Measurements from ENCODE around the gene TM9SF1. TPM values are rescaled to one million over a fixed set of nuclear protein-coding genes. Genes with fewer than 3 reads are reported as not detected.

Gene TM9SF1
- total and polyA plus RNA-seq, 7 donors: 7.9 to 37.2 (median 33.5) TPM

- Histone ChIP-seq H3K4me1 (peaks cover 0 to 32% (median 30%) of the 10 kb centered on the region in 4 donors), H3K27ac (peak within 1 kb of the TSS; percentile 82 to 93 (median 89)), H3K4me3 (peak within 1 kb of the TSS; percentile 68 to 91 (median 88)), H3K9me3 (no peaks in the 10 kb centered on the region), H3K27me3 (no peaks in the 10 kb centered on the region), H3K36me3 (peaks cover 7 to 41% (median 14%) of the 10 kb centered on the region in 4 donors)
- intact Hi-C loops (cut with DNase I): loop anchor here (5.0 kb wide), 1 partner anchor 85 kb away; the partner anchor contains the start of genes PSME2 and RNF31
- 0% methylated on average over 30 of the region's 30 CpGs for WGBS, 2 donors
- TF ChIP-seq CTCF (IDR thresholded peaks at IDR 0.05) (no peak), POLR2AphosphoS5 (IDR thresholded peaks at IDR 0.05) (peak; percentile 78 to 93 (median 87)), POLR2A (IDR thresholded peaks at IDR 0.05) (peak; percentile 51 to 77), EP300 (IDR thresholded peaks at IDR 0.05) (no peak)
- DNase-seq: peak; percentile 98
Observed at GRCh38 chr14:24232121-24232644, 36.9 kb upstream of the TM9SF1 start, which contains the start of gene NEDD8. NEDD8 (minus strand) TSS chr14:24232367; CDS start chr14:24232267, 100 bp downstream.

GRCh38 chr14:24231263-24232120 is 36.3 kb upstream of the TM9SF1 start:
- TF ChIP-seq POLR2A (IDR thresholded peaks at IDR 0.05) (no peak), EP300 (IDR thresholded peaks at IDR 0.05) (no peak), CTCF (IDR thresholded peaks at IDR 0.05) (no peak)
- intact Hi-C loops (cut with DNase I): loop anchor here (5.0 kb wide), 1 partner anchor 84 kb away; the partner anchor contains the start of genes PSME2 and RNF31
- H3K36me3 ChIP-seq: peaks cover under 1 to 36% (median 8%) of the 10 kb centered on the region in 4 donors
- peaks cover 0 to 32% (median 30%) of the 10 kb centered on the region in 4 donors for H3K4me1 ChIP-seq
- 10 to 12% methylated on average over 23 of the region's 23 CpGs for WGBS, 2 donors
- peak overlapping the region; percentile 82 to 93 (median 89) for H3K27ac ChIP-seq
- no peaks in the 10 kb centered on the region for H3K27me3 ChIP-seq
- H3K4me3 ChIP-seq: peak overlapping the region; percentile 68 to 91 (median 88)
- no peaks in the 10 kb centered on the region for H3K9me3 ChIP-seq
- no peak for DNase-seq

GRCh38 chr14:24228902-24229301 is 33.7 kb upstream of the TM9SF1 start:
- Histone ChIP-seq H3K27ac (no peak overlapping the region), H3K27me3 (no peaks in the 10 kb centered on the region), H3K4me3 (no peak overlapping the region), H3K36me3 (peaks cover 0 to 21% (median 3%) of the 10 kb centered on the region in 4 donors), H3K4me1 (peaks cover 0 to 23% (median 22%) of the 10 kb centered on the region in 4 donors), H3K9me3 (no peaks in the 10 kb centered on the region)
- 0 to 71% methylated on average over 1 of the region's 1 CpG for WGBS, 2 donors
- no peak for DNase-seq
- TF ChIP-seq POLR2A (IDR thresholded peaks at IDR 0.05) (no peak), CTCF (IDR thresholded peaks at IDR 0.05) (no peak), EP300 (IDR thresholded peaks at IDR 0.05) (no peak), POLR2AphosphoS5 (IDR thresholded peaks at IDR 0.05) (no peak)
- intact Hi-C loops (cut with DNase I): no loop called here

- H3K36me3 ChIP-seq: peaks cover 0 to 21% (median 3%) of the 10 kb centered on the region in 4 donors
- 69 to 83% methylated on average over 1 of the region's 1 CpG for WGBS, 2 donors
- TF ChIP-seq CTCF (IDR thresholded peaks at IDR 0.05) (no peak), POLR2AphosphoS5 (IDR thresholded peaks at IDR 0.05) (no peak), EP300 (IDR thresholded peaks at IDR 0.05) (no peak), POLR2A (IDR thresholded peaks at IDR 0.05) (no peak)
Observed at GRCh38 chr14:24226473-24226872, 31.2 kb upstream of the TM9SF1 start.

More at GRCh38 chr14:24226473-24226872, 31.2 kb upstream of the TM9SF1 start:
- no peak overlapping the region for H3K4me3 ChIP-seq
- no peaks in the 10 kb centered on the region for H3K9me3 ChIP-seq
- H3K27me3 ChIP-seq: no peaks in the 10 kb centered on the region
- DNase-seq: no peak
- intact Hi-C loops (cut with DNase I): no loop called here
- no peak overlapping the region for H3K27ac ChIP-seq
- peaks cover 0 to 10% (median 9%) of the 10 kb centered on the region in 4 donors for H3K4me1 ChIP-seq

Measured in sigmoid colon (tissue), 7 donors.